ENCODE measurements around the gene FSTL4.

The FSTL4 gene

GRCh38 chr5:133430095-133430494, 182.2 kb downstream of the FSTL4 start:
- no peak overlapping the region for H3K4me3 ChIP-seq (IDR thresholded peaks at IDR 0.05; ENCODE audit: insufficient read depth, low read depth, low read length)
- no peak overlapping the region for H3K27ac ChIP-seq
- no peaks in the 10 kb centered on the region for H3K27me3 ChIP-seq (ENCODE audit: insufficient read depth, low read depth)
- H3K79me2 ChIP-seq (ENCODE audit: insufficient read depth, low read depth): no peaks in the 10 kb centered on the region
- TF ChIP-seq, protein P1, sequence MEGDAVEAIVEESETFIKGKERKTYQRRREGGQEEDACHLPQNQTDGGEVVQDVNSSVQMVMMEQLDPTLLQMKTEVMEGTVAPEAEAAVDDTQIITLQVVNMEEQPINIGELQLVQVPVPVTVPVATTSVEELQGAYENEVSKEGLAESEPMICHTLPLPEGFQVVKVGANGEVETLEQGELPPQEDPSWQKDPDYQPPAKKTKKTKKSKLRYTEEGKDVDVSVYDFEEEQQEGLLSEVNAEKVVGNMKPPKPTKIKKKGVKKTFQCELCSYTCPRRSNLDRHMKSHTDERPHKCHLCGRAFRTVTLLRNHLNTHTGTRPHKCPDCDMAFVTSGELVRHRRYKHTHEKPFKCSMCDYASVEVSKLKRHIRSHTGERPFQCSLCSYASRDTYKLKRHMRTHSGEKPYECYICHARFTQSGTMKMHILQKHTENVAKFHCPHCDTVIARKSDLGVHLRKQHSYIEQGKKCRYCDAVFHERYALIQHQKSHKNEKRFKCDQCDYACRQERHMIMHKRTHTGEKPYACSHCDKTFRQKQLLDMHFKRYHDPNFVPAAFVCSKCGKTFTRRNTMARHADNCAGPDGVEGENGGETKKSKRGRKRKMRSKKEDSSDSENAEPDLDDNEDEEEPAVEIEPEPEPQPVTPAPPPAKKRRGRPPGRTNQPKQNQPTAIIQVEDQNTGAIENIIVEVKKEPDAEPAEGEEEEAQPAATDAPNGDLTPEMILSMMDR (conservative IDR thresholded peaks at IDR 0.05; ENCODE audit: low read depth, low read length): no peak
- H4K20me1 ChIP-seq (ENCODE audit: insufficient read depth): no peaks in the 10 kb centered on the region
- H2AFZ ChIP-seq (ENCODE audit: low read depth): no peak overlapping the region
- no peak overlapping the region for H3K9ac ChIP-seq
- H3K4me2 ChIP-seq: no peak overlapping the region
- no peaks in the 10 kb centered on the region for H3K36me3 ChIP-seq (ENCODE audit: insufficient read depth)
- no peaks in the 10 kb centered on the region for H3K4me1 ChIP-seq (ENCODE audit: low read depth, poor library complexity, severe bottlenecking)

DNA sequence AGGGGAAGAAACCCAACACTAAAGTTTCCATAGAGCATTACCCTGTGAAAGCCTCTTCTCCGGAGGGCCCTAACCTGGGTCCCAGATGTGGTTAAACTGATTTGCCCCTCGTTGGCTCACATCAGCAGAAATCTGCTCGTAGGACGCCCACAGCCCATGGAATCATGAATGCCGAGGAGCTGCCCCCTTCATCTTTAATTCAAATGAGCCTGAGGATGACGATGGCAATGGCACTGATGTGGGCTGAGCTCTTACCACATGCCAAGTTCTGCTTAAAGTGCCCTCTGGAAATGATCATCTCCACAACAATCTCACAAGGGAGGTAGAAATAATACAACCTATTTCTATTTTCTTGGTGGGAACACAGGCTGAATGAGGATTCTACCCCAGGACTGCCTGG, 183.3 kb downstream of the FSTL4 start:
- no peaks in the 10 kb centered on the region for H3K27me3 ChIP-seq (ENCODE audit: insufficient read depth, low read depth)
- H3K4me2 ChIP-seq: no peak overlapping the region
- H3K36me3 ChIP-seq (ENCODE audit: insufficient read depth): no peaks in the 10 kb centered on the region
- H3K4me3 ChIP-seq (IDR thresholded peaks at IDR 0.05; ENCODE audit: insufficient read depth, low read depth, low read length): no peak overlapping the region
- TF ChIP-seq, protein P1 (conservative IDR thresholded peaks at IDR 0.05; ENCODE audit: low read depth, low read length): no peak
- H3K9ac ChIP-seq: no peak overlapping the region
- no peaks in the 10 kb centered on the region for H3K4me1 ChIP-seq (ENCODE audit: low read depth, poor library complexity, severe bottlenecking)
- no peak overlapping the region for H2AFZ ChIP-seq (ENCODE audit: low read depth)
- no peaks in the 10 kb centered on the region for H3K79me2 ChIP-seq (ENCODE audit: insufficient read depth, low read depth)
- no peaks in the 10 kb centered on the region for H4K20me1 ChIP-seq (ENCODE audit: insufficient read depth)
- no peak overlapping the region for H3K27ac ChIP-seq

DNA sequence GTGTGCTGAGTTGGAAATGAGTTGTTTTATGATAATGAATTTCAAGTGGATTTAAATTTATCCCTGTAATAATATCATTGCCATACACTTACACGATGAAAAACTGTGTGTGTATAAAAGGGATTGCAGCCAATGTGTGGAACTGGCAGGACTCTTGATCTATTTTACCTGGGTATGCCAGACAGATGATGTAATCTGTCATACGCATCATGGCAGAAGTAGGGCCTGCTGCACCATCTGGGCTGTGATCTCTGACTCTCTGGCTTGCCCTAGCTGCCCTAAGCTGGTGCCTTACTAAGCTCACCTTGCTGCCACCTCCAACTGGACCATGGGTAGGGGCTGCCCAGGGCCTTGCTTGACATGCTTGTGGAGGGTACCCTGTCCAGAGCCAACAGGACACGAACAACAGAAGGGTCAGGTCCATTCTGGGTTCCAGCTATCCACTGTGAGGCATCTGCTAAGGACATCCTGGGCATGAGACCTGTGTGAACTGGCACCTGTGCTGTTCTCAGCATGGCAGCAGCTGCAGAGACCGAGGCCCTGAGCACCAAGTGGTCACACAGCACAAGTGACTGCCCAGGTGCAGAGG, 184.2 kb downstream of the FSTL4 start:
- TF ChIP-seq, protein P1 (conservative IDR thresholded peaks at IDR 0.05; ENCODE audit: low read depth, low read length): no peak
- no peaks in the 10 kb centered on the region for H3K4me1 ChIP-seq (ENCODE audit: low read depth, poor library complexity, severe bottlenecking)
- H3K27ac ChIP-seq: no peak overlapping the region
- H3K9ac ChIP-seq: no peak overlapping the region
- no peaks in the 10 kb centered on the region for H3K79me2 ChIP-seq (ENCODE audit: insufficient read depth, low read depth)
- no peak overlapping the region for H2AFZ ChIP-seq (ENCODE audit: low read depth)
- no peak overlapping the region for H3K4me3 ChIP-seq (IDR thresholded peaks at IDR 0.05; ENCODE audit: insufficient read depth, low read depth, low read length)
- H3K27me3 ChIP-seq (ENCODE audit: insufficient read depth, low read depth): no peaks in the 10 kb centered on the region
- no peaks in the 10 kb centered on the region for H3K36me3 ChIP-seq (ENCODE audit: insufficient read depth)
- no peaks in the 10 kb centered on the region for H4K20me1 ChIP-seq (ENCODE audit: insufficient read depth)
- no peak overlapping the region for H3K4me2 ChIP-seq

DNA sequence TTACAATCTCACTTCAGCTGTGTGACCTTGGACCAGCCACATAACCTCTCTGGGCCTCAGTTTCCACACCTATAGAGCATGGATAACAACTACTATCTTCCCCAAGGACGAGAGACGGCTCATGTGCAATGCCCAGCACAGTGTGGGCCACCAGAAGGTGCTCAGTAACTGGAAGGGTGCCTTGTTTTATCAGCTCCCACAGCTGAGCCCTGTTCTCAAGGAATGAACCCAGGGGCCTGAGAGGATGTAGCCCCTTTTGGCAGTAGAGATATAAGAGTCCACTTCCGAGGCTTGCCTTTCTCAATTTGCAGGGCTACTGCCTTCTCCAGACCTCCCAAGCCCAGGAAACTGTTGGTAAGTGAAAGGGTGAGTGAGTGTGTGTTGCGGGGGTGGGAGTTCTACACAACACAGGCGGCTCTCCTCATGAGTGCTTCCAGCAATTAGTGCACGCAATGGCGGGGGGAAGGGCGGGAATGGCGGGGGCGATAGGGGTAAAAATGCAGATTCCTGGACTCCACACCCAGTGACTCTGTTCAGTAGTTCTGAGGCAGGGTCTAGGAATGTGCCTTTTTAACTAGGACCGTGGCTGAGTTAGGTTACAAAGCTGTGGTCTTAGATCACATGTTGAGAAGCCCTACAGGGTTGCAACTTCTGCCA, 185.1 kb downstream of the FSTL4 start:
- Histone ChIP-seq H3K4me2 (no peak overlapping the region), H3K4me3 (IDR thresholded peaks at IDR 0.05; ENCODE audit: insufficient read depth, low read depth, low read length) (no peak overlapping the region), H3K9ac (no peak overlapping the region), H3K79me2 (ENCODE audit: insufficient read depth, low read depth) (no peaks in the 10 kb centered on the region), H2AFZ (ENCODE audit: low read depth) (no peak overlapping the region), H3K27ac (no peak overlapping the region), H3K4me1 (ENCODE audit: low read depth, poor library complexity, severe bottlenecking) (no peaks in the 10 kb centered on the region), H4K20me1 (ENCODE audit: insufficient read depth) (no peaks in the 10 kb centered on the region), H3K36me3 (ENCODE audit: insufficient read depth) (no peaks in the 10 kb centered on the region), H3K27me3 (ENCODE audit: insufficient read depth, low read depth) (no peaks in the 10 kb centered on the region)
- TF ChIP-seq, protein P1 (conservative IDR thresholded peaks at IDR 0.05; ENCODE audit: low read depth, low read length): no peak

All from KMS-11 (cell line).